DMS 273 treated with DMSO at 0.1 percent for 48 hours (cell line): ENCODE results near the gene PHF12.
"Not testable (repeated sequence)": the region's sequence is repeated elsewhere in the genome, so short reads cannot be mapped to it uniquely, and the experiment has no call there.

Experiments used
- DNase-seq: peaks from one replicate; lab custom pipeline; 2025; lab: John Stamatoyannopoulos, UW

The PHF12 gene

DNA sequence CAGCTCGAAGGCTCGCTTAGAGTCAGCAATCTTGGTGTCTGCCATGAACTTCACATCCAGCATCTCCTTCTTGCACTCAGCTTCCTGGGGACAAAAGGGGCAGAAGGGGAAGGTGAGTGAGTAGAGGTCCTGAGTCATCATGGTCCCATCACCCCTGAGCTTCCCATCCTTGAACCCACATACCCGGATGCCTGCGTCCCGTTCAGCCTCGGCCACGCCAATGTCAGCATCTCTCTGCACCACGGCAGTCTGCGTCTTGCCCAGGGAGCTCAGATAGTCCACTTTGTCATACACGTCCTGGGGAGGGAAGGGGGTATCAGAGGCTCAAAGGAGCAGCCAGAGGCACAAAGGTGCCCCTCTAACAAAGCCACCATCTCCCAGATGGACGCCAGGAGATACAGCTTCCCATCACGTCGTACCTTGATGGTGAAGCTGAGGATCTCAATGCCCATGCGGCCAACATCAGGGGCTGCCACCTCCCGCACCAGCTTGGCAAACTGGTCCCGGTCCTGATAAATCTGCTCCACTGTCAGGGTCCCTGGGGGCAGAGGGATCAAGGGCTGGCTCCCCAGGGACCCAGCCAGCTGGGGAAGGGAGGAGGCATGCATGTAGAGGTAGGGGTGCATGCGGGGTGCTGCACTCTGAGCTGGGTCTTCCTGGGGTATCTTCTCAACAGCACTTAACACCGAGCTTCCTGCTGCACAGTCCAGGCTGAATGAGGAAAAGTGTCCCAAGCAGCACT is 69.0 kb downstream of the PHF12 start:
- no peak for DNase-seq

DNA sequence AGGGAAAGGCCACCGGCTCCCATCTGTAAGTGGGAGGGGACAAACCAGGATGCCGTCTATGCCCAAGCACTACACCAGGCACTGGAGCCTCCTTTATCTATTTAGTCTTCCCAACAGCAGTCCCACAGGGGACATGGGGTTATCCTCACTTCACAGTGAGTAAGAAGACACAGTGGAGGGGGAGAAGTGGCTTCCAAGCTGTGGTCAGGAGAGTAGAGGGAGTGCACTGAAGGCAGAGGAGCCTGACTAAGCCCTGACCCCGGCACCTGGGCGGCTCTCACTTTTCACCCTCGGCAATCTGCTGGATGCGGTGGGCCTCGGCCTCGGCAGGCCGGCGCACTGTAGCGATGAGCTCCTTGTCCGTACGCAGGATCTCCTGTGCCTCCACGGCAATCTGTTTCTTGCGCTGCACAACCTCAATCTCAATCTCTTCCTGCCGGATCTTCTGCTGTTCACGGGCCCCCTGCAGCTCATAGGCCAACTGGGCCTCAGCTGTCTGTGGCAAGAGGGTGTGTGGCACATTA is 69.7 kb downstream of the PHF12 start:
- DNase-seq, result no peak

DNA sequence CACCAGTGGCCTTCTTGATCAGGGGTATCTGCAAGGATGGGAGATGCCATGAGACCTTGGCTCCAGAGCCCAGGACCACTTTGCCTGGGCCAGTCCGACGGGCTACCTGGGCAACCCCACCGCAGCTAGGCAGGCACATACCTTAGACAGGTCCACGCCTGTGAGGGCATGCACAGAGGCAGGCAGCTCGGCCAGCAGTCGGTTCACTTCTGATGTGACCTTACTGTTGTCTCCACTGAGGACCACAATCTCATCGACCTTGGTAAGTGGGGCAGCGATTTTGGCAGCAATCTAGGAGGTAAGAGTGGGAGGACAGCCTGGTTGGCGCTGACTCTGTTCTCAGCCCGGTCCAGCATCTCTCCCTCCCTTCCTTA is 70.8 kb downstream of the PHF12 start:
- DNase-seq, result no peak

DNA sequence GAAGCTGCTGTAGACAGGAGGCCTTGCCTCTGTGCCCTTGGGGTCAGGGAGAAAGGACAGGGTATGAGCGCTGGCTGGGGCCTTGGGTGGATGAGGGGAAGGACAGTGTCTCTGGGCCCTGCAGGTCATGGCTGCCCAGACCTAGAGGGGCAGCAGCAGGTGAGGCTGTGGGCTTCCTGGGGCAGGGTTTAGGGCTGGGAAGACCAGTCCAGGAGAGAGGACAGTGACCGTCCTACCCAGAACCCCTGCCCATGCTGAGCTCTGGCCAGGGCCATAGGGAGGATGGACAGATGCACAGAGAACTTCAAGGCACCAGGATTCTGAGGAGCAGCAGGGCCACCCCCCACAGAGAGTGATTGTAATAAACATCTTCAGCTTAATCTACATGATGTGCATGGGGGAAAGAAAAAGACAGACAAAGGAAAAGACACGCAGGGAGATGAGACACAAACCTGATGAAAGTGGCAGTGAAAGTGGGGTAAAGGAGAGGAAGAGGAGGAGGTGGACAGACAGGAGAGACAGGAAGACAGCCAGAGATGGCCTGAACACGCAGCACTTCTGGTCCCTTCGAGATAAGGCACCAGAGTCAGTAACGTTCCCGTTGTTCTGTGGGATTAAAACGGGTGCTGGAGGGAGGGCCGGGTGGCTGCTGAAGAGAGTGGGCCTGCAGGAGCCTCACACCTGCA is 71.3 kb downstream of the PHF12 start:
- DNase-seq, result no peak

DNA sequence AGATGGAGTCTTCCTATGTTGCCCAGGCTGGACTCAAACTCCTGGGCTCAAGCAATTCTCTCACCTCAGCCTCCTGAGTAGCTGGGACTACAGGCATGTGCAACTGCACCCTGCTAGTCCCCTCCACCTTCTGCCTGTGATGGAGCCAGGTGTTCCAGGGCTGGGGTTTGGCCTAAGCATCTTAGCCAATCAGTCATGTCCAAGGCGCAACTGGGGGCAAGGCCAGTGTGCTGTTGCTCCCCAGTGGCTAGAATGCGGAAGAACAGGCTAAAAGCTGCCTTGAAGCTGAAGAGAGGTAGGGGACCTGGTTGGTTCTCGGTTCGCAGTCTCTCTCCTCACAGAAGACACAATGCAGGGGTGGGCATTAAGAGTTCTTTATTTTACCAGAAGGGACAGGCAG is 72.3 kb downstream of the PHF12 start:
- no peak for DNase-seq

DNA sequence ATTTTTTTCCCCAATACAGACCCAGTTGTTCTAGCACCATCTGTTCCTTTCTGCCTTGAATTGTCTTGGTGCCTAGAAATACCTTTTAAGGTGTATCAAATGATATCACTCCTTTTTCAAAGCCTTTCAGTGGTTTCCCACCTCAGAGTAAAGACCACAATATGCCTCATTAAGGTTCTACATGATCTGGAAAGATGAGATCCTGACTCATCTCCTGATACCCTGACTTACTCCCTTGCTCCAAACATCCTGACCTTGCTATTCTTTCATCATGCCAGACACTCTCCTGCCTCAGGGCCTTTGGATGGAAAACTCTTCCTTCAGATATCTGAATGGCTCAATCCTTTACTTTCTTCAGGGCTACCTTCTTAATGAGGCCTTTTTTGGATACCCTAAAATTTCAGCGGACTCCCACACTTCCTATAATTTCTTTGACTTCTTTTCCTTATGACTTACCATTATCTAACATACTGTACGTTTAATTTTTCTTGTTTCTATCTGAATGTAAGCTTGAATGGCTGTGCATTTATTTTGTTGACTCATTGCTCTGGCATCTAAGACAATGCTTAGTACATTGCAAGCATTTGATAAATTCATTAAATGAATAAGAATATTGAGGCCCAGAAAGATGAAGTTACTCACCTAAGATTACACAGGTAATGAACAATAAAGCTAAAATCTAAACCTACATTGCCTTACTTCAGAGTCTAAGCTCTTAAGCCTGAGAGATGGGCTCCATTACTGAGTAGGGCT is 73.0 kb downstream of the PHF12 start:
- DNase-seq, result no peak

DNA sequence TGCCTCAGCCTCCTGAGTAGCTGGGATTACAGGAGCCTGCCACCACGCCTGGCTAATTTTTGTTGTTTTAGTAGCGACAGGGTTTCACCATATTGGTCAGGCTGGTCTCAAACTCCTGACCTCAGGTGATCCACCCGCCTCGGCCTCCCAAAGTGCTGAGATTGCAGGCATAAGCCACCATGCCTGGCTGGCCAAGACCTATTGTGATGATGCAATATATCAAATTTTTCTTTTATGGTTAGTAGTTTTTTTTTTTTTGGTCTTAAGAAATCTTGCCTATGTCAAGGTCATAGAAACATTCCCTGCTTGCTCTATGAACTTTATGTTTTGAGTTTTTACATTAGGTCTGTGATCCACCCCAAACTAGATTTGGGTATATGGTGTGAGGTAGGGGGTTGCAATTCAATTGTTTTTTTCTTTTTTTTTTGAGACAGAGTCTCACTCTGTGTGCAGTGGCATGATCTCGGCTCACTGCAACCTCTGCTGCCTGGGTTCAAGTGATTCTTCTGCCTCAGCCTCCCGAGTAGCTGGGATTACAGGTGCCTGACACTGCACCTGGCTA is 74.1 kb downstream of the PHF12 start:
- DNase-seq, result not testable (repeated sequence)

DNA sequence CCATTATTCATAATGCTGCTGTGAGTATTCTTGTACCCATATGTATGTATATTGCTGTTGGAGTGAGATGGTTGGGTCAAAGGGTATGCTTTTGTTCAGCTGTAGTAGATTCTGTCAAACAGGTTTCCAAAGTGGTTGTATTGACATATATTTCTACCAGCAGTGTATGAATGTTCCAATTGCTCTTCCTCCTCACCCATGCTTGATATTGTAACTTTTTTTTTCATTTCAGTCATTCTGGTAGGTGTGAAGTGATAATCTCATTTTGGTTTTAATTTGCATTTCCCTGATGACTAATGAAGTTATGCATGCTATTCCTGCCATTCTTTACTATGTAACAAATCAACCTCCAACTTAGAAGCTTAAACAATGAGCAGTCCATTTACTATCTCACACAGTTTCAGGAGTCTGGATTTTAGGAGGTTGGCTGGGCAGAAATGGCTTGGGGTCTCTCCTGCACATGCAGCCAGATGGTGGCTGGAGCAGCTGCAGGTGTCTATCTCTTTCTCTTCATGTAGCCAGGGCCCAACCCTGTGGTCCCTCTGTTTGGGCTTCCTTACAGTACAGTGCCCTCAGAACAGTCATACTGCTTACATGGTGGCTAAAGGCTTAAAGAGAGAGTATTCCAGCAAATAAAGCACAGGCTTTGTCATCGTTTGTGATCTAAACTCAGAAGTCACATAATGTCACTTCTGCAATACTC is 75.3 kb downstream of the PHF12 start:
- no peak for DNase-seq

DNA sequence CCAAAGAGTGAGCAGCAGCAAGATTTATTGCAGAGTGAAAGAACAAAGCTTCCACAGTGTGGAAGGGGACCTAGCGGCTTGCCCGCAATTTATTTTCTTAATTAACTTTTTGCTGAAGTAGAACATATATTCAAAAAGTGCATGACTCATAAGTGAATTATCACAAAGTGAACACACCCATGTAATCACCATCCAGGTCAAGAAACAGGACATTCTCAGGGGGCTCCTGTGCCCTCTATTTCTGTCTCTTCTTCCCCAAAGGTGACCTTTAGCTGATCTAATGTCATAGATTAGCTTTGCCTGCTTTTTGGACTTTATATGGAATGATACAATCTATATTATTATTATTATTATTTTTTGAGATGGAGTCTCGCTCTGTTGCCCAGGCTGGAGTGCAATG is 76.6 kb downstream of the PHF12 start:
- no peak for DNase-seq

DNA sequence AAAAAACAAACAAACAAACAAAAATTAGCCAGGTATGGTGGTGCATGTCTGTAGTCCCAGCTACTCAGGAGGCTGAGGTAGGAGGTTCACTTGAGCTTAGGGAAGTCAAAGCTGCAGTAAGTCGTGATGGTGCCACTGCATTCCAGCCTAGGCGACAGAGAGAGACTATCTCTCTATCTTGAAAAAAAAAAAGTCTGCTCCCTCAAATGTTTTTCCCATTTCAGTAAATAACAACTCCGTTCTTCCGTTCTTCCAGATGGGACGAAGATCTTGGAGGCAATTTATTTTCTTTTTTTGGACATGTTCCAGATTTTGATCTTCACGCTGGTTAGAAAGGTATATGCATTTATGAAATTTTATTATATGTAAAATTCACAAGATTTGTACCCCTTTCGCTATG is 77.5 kb downstream of the PHF12 start:
- DNase-seq, result no peak

DNA sequence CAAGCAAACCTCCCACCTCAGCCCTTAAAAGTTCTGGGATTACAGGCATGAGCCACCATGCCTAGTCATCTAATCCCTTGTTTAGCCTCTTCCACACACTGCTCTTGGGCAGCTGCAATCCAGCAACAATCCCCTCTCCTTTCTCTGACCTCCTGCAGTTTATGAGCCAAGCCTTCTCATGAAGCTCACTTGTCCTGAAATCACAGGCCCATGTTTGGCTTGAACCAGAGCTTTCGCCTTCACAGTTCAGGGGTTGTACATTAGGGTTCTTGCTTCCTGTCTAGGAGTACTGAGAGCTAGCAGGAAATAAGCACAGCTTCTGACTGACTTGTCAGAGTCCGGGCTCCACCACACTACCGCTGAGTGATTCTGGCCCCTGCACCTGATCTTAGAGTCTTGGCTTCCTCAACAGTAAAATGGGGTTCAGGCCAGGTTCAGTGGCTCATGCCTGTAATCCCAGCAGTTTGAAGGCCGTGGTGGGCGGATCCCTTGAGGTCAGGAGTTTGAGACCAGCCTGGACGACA is 80.2 kb downstream of the PHF12 start:
- DNase-seq, result no peak

DNA sequence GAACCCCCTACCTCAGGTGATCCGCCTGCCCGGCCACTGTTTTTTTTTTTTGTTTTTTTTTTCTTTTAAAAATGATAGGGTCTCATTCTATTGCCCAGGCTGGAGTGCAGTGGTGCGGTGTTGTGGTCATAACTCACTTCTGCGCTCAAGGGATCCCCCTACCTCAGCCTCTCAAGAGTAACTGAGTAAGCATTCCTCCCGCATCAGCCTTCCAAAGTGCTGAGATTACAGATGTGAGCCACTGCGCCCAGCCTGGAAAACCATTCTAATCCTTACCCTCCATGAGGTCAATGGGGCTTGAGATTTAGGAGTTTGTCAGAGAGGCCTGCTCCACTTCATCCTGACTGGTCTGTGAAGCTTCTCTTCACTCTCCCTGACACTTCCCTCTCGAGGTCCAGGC is 84.0 kb downstream of the PHF12 start:
- DNase-seq, result no peak

DNA sequence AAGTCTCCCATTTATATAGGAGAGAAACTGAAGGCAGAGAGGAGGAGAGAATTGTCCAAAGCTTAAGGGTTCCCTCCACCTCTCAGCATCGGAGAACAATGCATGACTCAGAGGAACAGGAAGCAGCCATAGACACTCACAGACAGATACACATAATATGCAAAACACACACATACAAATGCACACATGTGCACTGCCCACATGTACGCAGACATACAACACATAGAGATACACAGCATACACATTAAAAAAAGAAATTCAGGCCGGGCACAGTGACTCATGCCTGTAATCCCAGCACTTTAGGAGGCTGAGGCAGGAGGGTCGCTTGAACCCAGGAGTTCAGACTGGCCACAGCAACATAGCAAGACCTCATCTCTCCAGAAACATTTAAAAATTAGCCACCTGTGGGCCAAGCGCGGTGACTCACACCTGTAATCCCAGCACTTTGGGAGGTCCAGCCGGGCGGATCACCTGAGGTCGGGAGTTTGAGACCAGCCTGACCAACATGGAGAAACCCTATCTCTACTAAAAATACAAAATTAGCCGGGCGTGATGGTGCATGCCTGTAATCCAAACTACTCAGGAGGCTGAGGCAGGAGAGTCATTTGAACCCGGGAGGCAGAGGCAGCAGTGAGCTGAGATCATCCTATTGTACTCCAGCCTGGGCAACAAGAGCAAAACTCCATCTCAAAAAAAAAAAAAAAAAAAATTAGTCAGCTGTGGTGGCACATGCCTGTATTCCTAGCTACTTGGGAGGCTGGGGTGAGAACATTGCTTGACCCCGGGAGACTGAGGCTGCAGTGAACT is 85.2 kb downstream of the PHF12 start:
- no peak for DNase-seq

DNA sequence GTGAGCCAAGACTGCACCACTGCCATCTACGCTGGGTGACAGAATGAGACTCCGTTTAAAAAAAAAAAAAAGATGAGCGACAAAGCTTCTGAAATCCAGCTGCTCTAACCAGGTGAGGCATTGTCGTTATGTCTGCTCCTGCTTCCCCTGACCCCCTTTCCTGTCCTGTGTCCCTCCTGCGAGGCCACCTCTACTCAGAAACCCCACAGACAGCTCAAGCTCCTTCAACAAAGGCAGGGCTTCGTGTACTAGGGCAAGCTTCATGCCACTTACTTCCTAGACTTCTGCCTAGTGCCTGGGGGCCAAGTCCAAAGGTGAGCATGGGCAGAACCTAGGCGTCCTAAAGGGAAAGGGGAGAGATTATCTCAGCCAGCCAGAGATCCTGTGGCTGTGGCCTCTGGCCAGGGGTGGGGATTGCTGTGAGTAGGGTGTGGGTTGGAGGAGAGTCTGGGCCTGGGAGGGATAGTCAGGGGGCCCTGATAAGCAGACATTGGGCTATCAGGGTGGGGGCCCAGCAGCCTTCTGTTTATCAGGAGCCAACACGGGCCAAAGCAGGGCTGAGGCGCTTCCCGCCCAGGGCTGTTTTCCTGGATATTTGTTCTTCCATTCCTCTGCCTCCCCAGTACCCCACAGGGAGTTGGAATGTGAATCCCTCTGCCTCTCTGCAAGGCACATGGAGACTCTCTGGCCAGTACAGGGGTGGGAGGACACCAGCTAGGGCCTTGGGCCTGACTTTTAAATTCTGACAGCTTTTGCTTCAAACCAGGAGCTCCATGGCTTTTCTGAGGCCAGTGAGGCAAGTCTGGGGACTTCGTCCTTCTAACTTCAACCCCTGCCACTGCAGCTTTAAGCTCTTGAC is 86.1 kb downstream of the PHF12 start:
- no peak for DNase-seq

DNA sequence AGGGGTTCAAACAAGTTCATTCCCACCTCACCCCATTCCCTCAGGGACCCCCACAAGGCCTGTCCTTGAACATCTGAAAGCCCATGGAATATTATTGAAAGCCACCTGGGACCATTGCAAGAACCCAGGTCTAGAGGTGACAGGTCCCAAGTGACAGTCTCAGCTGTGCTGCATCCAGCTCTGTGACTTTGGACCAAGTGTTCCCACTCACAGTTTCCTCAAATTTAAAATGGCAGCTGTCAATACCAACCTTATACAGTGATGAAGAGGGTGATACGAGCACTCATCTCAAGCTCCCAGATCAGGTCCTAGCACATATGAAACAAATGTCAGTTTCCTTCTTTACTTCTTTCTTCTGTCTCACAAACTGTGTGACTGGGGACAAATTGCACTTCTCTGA is 87.4 kb downstream of the PHF12 start:
- no peak for DNase-seq

DNA sequence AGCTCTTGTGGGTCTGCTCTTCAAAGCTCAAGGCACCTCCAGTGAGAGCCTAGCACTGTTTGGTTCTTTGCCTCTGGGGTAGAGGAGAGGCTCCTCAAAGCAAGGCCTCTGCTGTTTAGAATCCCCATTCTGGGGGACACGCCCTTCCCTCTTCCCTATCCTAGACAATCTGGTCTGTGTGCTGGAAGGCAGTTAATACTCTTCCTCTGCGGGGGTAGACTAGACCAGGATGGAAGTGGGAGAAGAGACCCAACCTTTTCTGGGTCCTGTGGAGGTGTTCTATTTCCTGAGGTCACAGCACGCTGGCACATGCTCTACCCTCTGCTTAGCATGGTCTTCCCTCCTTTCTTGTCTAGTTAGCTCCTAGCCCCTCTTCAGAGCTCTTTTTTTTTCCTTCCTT is 88.8 kb downstream of the PHF12 start:
- no peak for DNase-seq

DNA sequence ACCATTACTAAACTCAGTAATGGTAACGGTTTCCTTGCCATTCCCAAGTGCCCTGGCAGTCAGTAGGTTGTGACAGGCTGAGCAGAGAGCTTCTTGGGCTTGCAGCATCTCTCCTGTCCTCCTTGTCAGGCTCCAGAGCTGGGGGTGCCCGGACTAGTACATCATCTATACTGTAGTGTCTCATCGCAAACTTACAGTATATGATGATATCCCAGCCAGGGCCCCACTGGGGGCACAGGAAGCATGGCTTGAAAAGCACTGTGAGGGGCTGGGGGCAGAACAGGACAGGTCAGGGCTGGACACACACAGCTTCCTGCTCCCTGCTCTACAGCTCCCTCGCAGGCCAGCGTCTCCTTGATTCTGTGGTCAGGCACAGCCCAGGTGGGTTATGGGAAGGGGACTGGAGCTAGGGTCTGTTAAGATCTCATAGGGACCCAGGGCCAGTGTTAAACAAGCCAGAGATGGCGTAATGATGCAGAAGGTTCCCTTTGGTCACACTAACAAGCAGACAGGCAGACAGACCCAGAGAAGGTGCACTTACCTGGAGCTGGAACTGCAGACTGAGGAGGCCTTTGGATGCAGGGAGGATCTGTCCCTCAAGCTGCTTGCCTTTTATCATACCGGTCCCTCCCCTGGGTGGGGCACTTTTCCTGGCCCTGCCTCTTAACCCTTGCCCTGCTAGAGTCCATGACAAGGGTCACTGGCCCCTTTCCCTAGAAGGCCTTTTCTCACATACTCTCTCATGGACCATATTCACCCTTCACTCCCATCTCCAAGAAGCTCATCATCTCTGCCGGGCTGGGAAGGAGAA is 89.7 kb downstream of the PHF12 start:
- DNase-seq, result no peak

DNA sequence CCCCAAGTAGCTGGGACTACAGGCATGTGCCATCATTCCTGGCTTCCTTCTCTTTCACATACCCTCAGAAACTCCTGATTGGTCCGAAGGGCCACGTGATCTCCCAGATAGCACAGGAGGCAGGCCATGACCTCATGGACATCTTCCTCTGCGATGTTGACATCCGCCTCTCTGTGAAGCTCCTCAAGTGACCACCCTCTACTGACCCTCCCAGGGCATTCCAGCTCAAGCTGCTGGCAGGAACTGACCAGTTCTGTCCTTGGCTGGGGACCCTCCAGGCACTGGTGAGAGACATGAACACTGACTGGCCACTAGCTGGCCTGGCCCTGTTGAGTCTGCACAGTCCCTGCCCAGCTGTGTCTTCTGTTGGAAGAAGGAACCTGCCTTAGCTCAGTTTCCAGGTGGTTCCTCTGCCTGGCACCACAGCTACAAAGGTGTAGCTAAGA is 90.9 kb downstream of the PHF12 start:
- DNase-seq, result no peak

DNA sequence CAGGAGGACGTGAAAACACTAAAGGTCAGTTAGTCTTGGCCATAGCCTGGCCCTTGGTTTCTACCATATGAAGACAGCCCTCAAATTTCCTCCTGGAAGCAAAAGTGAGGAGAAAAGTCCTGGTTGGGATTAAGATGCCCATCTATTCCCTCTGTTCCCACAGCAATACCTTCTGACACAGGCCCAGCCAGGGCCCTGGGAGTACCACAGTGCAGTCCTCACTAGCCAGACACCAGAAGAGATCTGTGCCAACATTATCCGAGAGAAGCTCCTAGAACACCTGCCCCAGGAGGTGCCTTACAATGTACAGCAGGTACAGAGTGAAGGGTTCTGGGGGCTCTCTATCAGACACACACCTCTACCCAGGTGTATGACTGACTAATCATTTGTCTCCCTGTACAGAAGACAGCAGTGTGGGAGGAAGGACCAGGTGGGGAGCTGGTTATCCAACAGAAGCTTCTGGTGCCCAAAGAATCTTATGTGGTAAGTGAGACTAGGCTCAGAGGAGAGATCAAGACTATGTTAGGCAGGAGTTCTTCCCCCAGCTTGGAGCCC is 92.4 kb downstream of the PHF12 start:
- no peak for DNase-seq
